Upper lobe of left lung (tissue), 6 donors: ENCODE measurements around the gene CPNE4. TPM values are rescaled to one million over a fixed set of nuclear protein-coding genes. Genes with fewer than 3 reads are reported as not detected.

ENCODE experiments used
- ATAC-seq, 2 donors: fragments of 200-7000 bp; cut with Tn5 transposase; one replicate each; pipeline ENCODE4 v1.9.1; 2022; ENCODE audit warnings: mild to moderate bottlenecking in 2 of 2, moderate library complexity in 2 of 2; ENCODE audit not compliant: low FRiP score in 2 of 2
- DNase-seq, 2 donors: peaks; one replicate each; pipeline ENCODE4 v3.0.0-alpha.2; 2019 to 2020
- H3K27ac ChIP-seq, 4 donors: fragments of 200-600 bp; sonication (generic); one replicate each; pipeline ENCODE4 v1.5.1; 2016 to 2019
- H3K27me3 ChIP-seq, 4 donors: fragments of 200-600 bp; sonication (generic); one replicate each; pipeline ENCODE4 v1.5.1; 2017 to 2019
- H3K36me3 ChIP-seq, 4 donors: fragments of 200-600 bp; sonication (generic); one replicate each; pipeline ENCODE4 v1.5.1; 2016 to 2019
- H3K4me1 ChIP-seq, 4 donors: fragments of 200-600 bp; sonication (generic); one replicate each; pipeline ENCODE4 v1.5.1; 2018 to 2019
- H3K4me3 ChIP-seq, 4 donors: fragments of 200-600 bp; sonication (generic); one replicate each; pipeline ENCODE4 v1.5.1; 2017 to 2019; ENCODE audit warnings: mild to moderate bottlenecking in 2 of 4, moderate library complexity in 1 of 4
- H3K9me3 ChIP-seq, 4 donors: fragments of 200-600 bp; sonication (generic); one replicate each; pipeline ENCODE4 v1.5.1; 2018 to 2019
- CTCF ChIP-seq, 6 experiments: fragments of 450-650 bp in 4 of 6; fragments of 200-600 bp in 2 of 6; sonication (generic) in 2 of 6; IDR thresholded peaks; one replicate each; pipeline ENCODE4 v1.5.1; 2016 to 2019; ENCODE audit warnings: antibody characterized with exemption in 6 of 6
- EP300 ChIP-seq, 4 donors: sonication (generic); formaldehyde crosslinking; IDR thresholded peaks; one replicate each; pipeline ENCODE4 v1.5.1; 2017; ENCODE audit warnings: antibody characterized with exemption in 4 of 4, control low read depth in 2 of 4
- POLR2A ChIP-seq, 4 donors: fragments of 450-650 bp; IDR thresholded peaks; one replicate each; pipeline ENCODE4 v1.5.1; 2016 to 2017; ENCODE audit warnings: antibody characterized with exemption in 4 of 4, mild to moderate bottlenecking in 2 of 4
- POLR2AphosphoS5 ChIP-seq, 2 donors: sonication (generic); formaldehyde crosslinking; IDR thresholded peaks; one replicate each; pipeline ENCODE4 v1.5.1; 2017; ENCODE audit warnings: antibody characterized with exemption in 2 of 2
- WGBS, 2 donors: methylation state at CpG; one replicate each; pipeline ENCODE4 v1.1.5; 2017 to 2018; 5-methylcytosine and 5-hydroxymethylcytosine counted together
- total RNA-seq, 6 donors: library from RNA; depleted of rRNA in 4 of 6; stranded (reverse); fragments of >200 nt in 4 of 6; gene quantifications; one replicate each; pipeline versions ENCODE4 v1.1.0 to v1.2.1, GENCODE V29; 2016 to 2021
- donor health status: DM: no; HTN: no; CAD: no; lungs with moderate emphysema.
- donor health status: DM: no; HTN: yes; CAD: no; lungs with severe emphysema.

CPNE4 gene
- total RNA-seq, 6 donors from 2014 or later: 0.34 to 2.1 (median 0.47) TPM; not detected in 3

DNA sequence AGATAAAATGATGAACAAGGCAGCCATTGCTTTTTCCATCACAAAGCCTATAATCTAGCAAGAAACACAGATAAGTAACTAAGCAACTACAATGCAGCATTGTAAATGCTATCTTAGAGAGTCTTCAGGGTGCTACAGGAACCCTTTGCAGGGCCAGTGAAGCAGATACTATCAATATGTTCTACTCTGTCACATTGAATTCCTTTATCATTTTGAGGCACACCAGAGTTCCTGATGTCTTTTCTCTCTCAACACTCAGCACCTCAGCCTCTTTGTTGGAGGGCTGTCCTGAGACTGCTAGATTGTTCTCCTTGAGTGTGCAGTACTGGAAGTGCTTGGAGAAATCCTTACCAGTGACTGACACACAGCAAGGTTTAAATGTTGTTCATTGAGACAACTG is 424.6 kb downstream of the CPNE4 start:
- no peak overlapping the region for H3K27ac ChIP-seq
- no peaks in the 10 kb centered on the region for H3K27me3 ChIP-seq
- ATAC-seq: no peak
- H3K4me1 ChIP-seq: no peaks in the 10 kb centered on the region
- DNase-seq: no peak
- TF ChIP-seq CTCF (IDR thresholded peaks at IDR 0.05) (no peak), POLR2A (IDR thresholded peaks at IDR 0.05) (no peak), POLR2AphosphoS5 (IDR thresholded peaks at IDR 0.05) (no peak), EP300 (IDR thresholded peaks at IDR 0.05) (no peak)
- no peak overlapping the region for H3K4me3 ChIP-seq
- H3K36me3 ChIP-seq: no peaks in the 10 kb centered on the region
- no peaks in the 10 kb centered on the region for H3K9me3 ChIP-seq

DNA sequence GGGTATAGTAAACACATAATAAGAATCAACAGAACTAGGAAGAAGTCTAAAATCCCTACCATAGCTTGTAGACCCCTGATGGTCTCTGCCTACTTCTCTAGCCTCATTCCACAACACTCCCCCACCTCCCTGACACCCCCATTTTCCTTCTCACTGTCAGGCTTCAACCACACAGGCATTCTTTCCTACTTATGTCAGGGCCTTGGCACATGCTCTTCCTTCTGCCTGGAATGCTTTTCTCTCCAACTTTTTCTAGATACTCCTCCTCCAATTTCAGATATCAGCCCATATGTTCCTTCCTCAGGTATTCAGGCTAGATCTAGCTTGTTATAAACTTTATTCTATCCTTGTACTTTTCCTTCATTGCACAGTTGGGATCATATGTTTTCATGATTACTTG is 426.1 kb downstream of the CPNE4 start:
- no peak overlapping the region for H3K4me3 ChIP-seq
- ATAC-seq (no peak), DNase-seq (no peak)
- H3K9me3 ChIP-seq: no peaks in the 10 kb centered on the region
- H3K36me3 ChIP-seq: no peaks in the 10 kb centered on the region
- H3K4me1 ChIP-seq: no peaks in the 10 kb centered on the region
- TF ChIP-seq CTCF (IDR thresholded peaks at IDR 0.05) (no peak), POLR2A (IDR thresholded peaks at IDR 0.05) (no peak), POLR2AphosphoS5 (IDR thresholded peaks at IDR 0.05) (no peak), EP300 (IDR thresholded peaks at IDR 0.05) (no peak)
- no peak overlapping the region for H3K27ac ChIP-seq
- H3K27me3 ChIP-seq: no peaks in the 10 kb centered on the region

DNA sequence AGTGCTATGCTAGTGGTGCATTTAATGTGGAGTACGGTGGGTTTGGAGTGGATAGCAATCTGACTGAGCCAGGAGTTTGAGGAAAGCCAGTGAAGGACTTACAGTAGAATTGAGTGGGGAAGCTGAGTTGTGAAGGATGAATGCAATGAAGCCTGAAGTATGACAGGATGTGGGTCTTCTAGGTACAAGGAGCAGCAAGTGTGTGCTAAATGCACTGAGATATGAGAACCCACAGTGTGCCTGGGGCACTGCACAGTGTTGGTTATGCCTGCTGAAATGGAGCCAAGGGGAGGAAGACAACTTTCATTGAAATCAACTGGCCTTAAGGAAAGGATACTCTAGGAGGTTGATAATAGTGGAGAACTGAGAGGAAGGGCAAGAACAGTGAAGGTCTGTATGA is 426.5 kb downstream of the CPNE4 start:
- peak in 1 of 2 donors; percentile 34 for ATAC-seq
- Histone ChIP-seq H3K9me3 (no peaks in the 10 kb centered on the region), H3K4me3 (no peak overlapping the region), H3K27ac (no peak overlapping the region), H3K36me3 (no peaks in the 10 kb centered on the region), H3K27me3 (no peaks in the 10 kb centered on the region), H3K4me1 (no peaks in the 10 kb centered on the region)
- no peak for DNase-seq
- no peak for TF ChIP-seq POLR2AphosphoS5 (IDR thresholded peaks at IDR 0.05)
- no peak for TF ChIP-seq POLR2A (IDR thresholded peaks at IDR 0.05)
- no peak for TF ChIP-seq EP300 (IDR thresholded peaks at IDR 0.05)
- no peak for TF ChIP-seq CTCF (IDR thresholded peaks at IDR 0.05)
- WGBS, 2 donors: 74 to 83% methylated on average over 1 of the region's 1 CpG

DNA sequence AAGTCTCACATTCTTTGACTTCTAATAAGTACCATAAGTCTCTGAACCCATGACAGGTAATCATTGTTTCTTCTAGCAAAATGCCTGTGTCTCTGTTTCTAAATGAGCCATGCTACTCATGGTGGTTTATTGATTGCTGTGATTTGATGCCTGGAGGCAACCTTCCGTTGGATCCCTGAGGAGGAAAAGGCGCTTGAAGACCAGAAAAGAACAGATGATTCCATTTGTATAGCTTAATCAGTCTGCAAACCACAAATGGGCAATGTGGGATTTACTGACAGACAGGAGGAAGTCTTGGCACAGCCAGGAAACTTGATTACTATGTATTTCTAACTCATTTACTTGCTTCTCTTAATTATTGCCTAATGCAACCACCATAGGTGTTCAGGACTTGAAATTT is 428.9 kb downstream of the CPNE4 start:
- no peaks in the 10 kb centered on the region for H3K36me3 ChIP-seq
- H3K27ac ChIP-seq: no peak overlapping the region
- 48 to 62% methylated on average over 2 of the region's 2 CpGs for WGBS, 2 donors
- H3K4me3 ChIP-seq: no peak overlapping the region
- ATAC-seq: no peak
- no peaks in the 10 kb centered on the region for H3K4me1 ChIP-seq
- DNase-seq: no peak
- H3K9me3 ChIP-seq: no peaks in the 10 kb centered on the region
- TF ChIP-seq POLR2A (IDR thresholded peaks at IDR 0.05) (no peak), CTCF (IDR thresholded peaks at IDR 0.05) (no peak), EP300 (IDR thresholded peaks at IDR 0.05) (no peak), POLR2AphosphoS5 (IDR thresholded peaks at IDR 0.05) (no peak)
- no peaks in the 10 kb centered on the region for H3K27me3 ChIP-seq

DNA sequence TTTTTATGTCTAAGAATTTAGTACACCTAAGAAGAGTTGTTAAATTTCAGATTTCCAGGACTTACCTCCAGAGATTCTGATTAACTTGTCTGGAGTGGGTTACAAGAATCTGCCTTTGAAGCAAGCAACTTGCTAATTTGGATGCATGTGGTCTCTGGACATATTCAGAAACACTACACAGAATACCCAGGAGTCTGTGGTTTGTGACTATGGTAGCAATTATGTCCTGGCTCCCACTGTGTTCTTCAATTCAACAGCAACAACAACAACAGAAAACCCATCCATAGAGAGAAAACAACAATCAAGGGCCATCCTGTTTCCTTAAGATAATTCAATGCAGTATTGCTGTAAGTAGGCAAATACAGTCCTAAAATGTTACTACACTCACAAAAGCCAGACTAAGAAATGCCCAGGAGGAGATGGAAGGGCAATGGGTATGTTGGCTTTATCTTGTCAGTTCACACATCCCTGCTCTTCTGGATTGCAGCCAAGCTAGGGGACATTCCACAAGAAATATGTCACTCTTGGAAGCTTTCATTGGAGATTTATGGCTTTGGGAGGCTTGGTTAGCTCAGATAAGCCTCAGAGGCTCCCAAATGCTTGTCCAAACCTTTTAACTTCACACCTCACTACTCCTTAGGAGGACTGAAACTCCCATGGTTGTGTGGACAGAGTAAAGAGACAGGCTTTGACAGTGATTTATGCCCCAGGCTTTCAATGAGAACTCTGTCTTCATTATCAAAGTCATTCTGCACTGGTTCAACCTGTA is 432.6 kb downstream of the CPNE4 start:
- Histone ChIP-seq H3K27ac (no peak overlapping the region), H3K9me3 (no peaks in the 10 kb centered on the region), H3K36me3 (no peaks in the 10 kb centered on the region), H3K27me3 (no peaks in the 10 kb centered on the region), H3K4me3 (no peak overlapping the region), H3K4me1 (no peaks in the 10 kb centered on the region)
- no peak for ATAC-seq
- DNase-seq: no peak
- TF ChIP-seq EP300 (IDR thresholded peaks at IDR 0.05): no peak
- TF ChIP-seq POLR2AphosphoS5 (IDR thresholded peaks at IDR 0.05): no peak
- TF ChIP-seq POLR2A (IDR thresholded peaks at IDR 0.05): no peak
- no peak for TF ChIP-seq CTCF (IDR thresholded peaks at IDR 0.05)
